Measurements from ENCODE around the gene TMEM208.

- no peak for TF ChIP-seq POLR2A (IDR thresholded peaks at IDR 0.05)
- TF ChIP-seq CTCF (IDR thresholded peaks at IDR 0.05 in 4 of 5, conservative IDR thresholded peaks at IDR 0.05 in 1 of 5) = no peak
Observed at GRCh38 chr16:67265834-67266233, 38.9 kb downstream of the TMEM208 start.

All from gastrocnemius medialis (tissue), 4 donors.